H1 (cell line): ENCODE data around the gene FGD5. TPM values are rescaled to one million over a fixed set of nuclear protein-coding genes. Genes with fewer than 3 reads are reported as not detected.

Source experiments
- CTCF ChIA-PET: fragments of 300-600 bp; sonication (Branson Sonifier 250); formaldehyde crosslinking; loops from one replicate; lab custom pipeline; 2021; ENCODE audit not compliant: partially characterized antibody; lab: Charles Lee
- POLR2A ChIA-PET: fragments of 300-600 bp; sonication (Branson Sonifier 250); formaldehyde crosslinking; loops from one replicate; lab custom pipeline; 2021; ENCODE audit warnings: inconsistent platforms; ENCODE audit not compliant: partially characterized antibody; lab: Charles Lee
- DNase-seq, 2 experiments: peaks; one replicate each; pipeline versions ENCODE4 v3.0.0 to v3.0.0-alpha.2; 2010 to 2022; ENCODE audit warnings: low spot score in 2 of 2, low read depth in 1 of 2, mixed read lengths in 1 of 2
- FAIRE-seq: peaks from 2 replicates; lab custom pipeline; 2011; peaks lifted over from hg19 to GRCh38; lab: Jason Lieb, UNC
- H2AFZ ChIP-seq: 2 replicates; pipeline ENCODE4 v1.8.1; 2012; ENCODE audit warnings: low read length, inconsistent platforms
- H2AK5ac ChIP-seq: 2 replicates; pipeline ENCODE4 v1.6.1; 2013; ENCODE audit warnings: low read depth, low read length
- H2BK120ac ChIP-seq: replicated peaks from 2 replicates; pipeline ENCODE3; 2013; ENCODE audit warnings: low read depth, low read length, inconsistent platforms
- H2BK12ac ChIP-seq: 2 replicates; pipeline ENCODE4 v1.6.1; 2013; ENCODE audit warnings: low read depth, low read length
- H2BK15ac ChIP-seq: 2 replicates; pipeline ENCODE4 v1.6.1; 2013; ENCODE audit warnings: low read length
- H2BK20ac ChIP-seq: 2 replicates; pipeline ENCODE4 v1.6.1; 2013; ENCODE audit warnings: low read length
- H2BK5ac ChIP-seq: 2 replicates; pipeline ENCODE4 v1.6.1; 2013; ENCODE audit warnings: low read depth, low read length
- H3K14ac ChIP-seq: 2 replicates; pipeline ENCODE4 v1.6.1; 2013; ENCODE audit warnings: inconsistent platforms; ENCODE audit not compliant: insufficient read length
- H3K18ac ChIP-seq: 2 replicates; pipeline ENCODE4 v1.6.1; 2013; ENCODE audit warnings: low read length; ENCODE audit errors: extremely low read depth
- H3K23ac ChIP-seq: 2 replicates; pipeline ENCODE4 v1.6.1; 2013; ENCODE audit warnings: inconsistent platforms; ENCODE audit not compliant: insufficient read length
- H3K23me2 ChIP-seq: 2 replicates; pipeline ENCODE4 v1.6.1; 2013; ENCODE audit warnings: low read depth, low read length
- H3K27ac ChIP-seq: 2 replicates; pipeline ENCODE4 v1.6.1; 2011; ENCODE audit warnings: low read depth, low read length, inconsistent platforms
- H3K27me3 ChIP-seq, 4 experiments: replicated peaks in 1 of 4; 1 replicate in 1 of 4; 2 replicates in 3 of 4; pipeline versions ENCODE4 v1.6.1 to v1.8.1; 2011 to 2013; ENCODE audit warnings: low read length in 3 of 4, mild to moderate bottlenecking in 3 of 4, inconsistent platforms in 2 of 4, mixed read lengths in 2 of 4, moderate library complexity in 1 of 4; ENCODE audit not compliant: control insufficient read depth in 3 of 4, insufficient read depth in 3 of 4; ENCODE audit errors: extremely low read depth in 1 of 4
- H3K36me3 ChIP-seq, 4 experiments: 2 replicates each; pipeline versions ENCODE4 v1.6.1 to v1.8.1; 2011 to 2013; ENCODE audit warnings: mild to moderate bottlenecking in 4 of 4, low read length in 3 of 4, moderate library complexity in 2 of 4, control low read depth in 1 of 4, inconsistent platforms in 1 of 4; ENCODE audit not compliant: insufficient read depth in 4 of 4, control insufficient read depth in 2 of 4
- H3K4ac ChIP-seq: replicated peaks from 2 replicates; pipeline ENCODE3; 2013; ENCODE audit warnings: low read length, low read depth, mixed read lengths, inconsistent platforms; ENCODE audit not compliant: insufficient read length
- H3K4me1 ChIP-seq, 4 experiments: replicated peaks in 1 of 4; 1 replicate in 1 of 4; 2 replicates in 3 of 4; pipeline versions ENCODE4 v1.6.1 to v1.8.1; 2011 to 2013; ENCODE audit warnings: low read length in 3 of 4, inconsistent platforms in 2 of 4, mixed read lengths in 1 of 4; ENCODE audit not compliant: insufficient read depth in 4 of 4, control insufficient read depth in 3 of 4
- H3K4me2 ChIP-seq, 2 experiments: 2 replicates each; pipeline versions ENCODE4 v1.6.1 to v1.8.1; 2011 to 2013; ENCODE audit warnings: low read depth in 2 of 2, low read length in 2 of 2, control low read depth in 1 of 2, inconsistent platforms in 1 of 2, mild to moderate bottlenecking in 1 of 2; ENCODE audit not compliant: insufficient read depth in 1 of 2
- H3K4me3 ChIP-seq, 4 experiments: fragments of 200-600, 300-600 bp in 1 of 4; sonication (generic), shearing (Covaris generic), sonication (Bioruptor Twin) in 1 of 4; 2 replicates each; pipeline versions ENCODE4 v1.5.1 to v1.8.1; 2011 to 2016; ENCODE audit warnings: low read length in 4 of 4, low read depth in 3 of 4, control low read depth in 2 of 4, inconsistent platforms in 2 of 4, mild to moderate bottlenecking in 2 of 4, mixed read lengths in 1 of 4, moderate library complexity in 1 of 4; ENCODE audit not compliant: insufficient read depth in 2 of 4; ENCODE audit errors: extremely low read depth in 1 of 4
- H3K56ac ChIP-seq: replicated peaks from 2 replicates; pipeline ENCODE3; 2013; ENCODE audit warnings: low read depth, mild to moderate bottlenecking, mixed read lengths, low read length, inconsistent platforms; ENCODE audit not compliant: insufficient read length
- H3K79me1 ChIP-seq: 2 replicates; pipeline ENCODE4 v1.6.1; 2013; ENCODE audit warnings: low read depth, low read length, control low read depth
- H3K79me2 ChIP-seq, 2 experiments: 2 replicates each; pipeline versions ENCODE4 v1.6.1 to v1.8.1; 2012 to 2013; ENCODE audit warnings: low read length in 2 of 2, mild to moderate bottlenecking in 2 of 2, inconsistent platforms in 1 of 2; ENCODE audit not compliant: insufficient read depth in 2 of 2, control insufficient read depth in 1 of 2
- H3K9ac ChIP-seq, 4 experiments: replicated peaks in 1 of 4; 1 replicate in 1 of 4; 2 replicates in 3 of 4; pipeline versions ENCODE4 v1.6.1 to v1.8.1; 2011 to 2013; ENCODE audit warnings: low read depth in 3 of 4, low read length in 3 of 4, control low read depth in 2 of 4, mild to moderate bottlenecking in 2 of 4, moderate library complexity in 2 of 4, inconsistent platforms in 1 of 4; ENCODE audit errors: extremely low read depth in 1 of 4
- H3K9me3 ChIP-seq, 2 experiments: 2 replicates each; pipeline versions ENCODE4 v1.6.1 to v1.8.1; 2012 to 2013; ENCODE audit warnings: mild to moderate bottlenecking in 2 of 2, moderate library complexity in 2 of 2, control low read depth in 1 of 2, inconsistent platforms in 1 of 2, low read depth in 1 of 2, low read length in 1 of 2, mixed read lengths in 1 of 2; ENCODE audit not compliant: insufficient read depth in 2 of 2
- H4K20me1 ChIP-seq, 2 experiments: replicated peaks in 1 of 2; 2 replicates each; pipeline versions ENCODE3 to v1.8.1; 2011 to 2013; ENCODE audit warnings: inconsistent platforms in 2 of 2, low read length in 2 of 2, mild to moderate bottlenecking in 1 of 2; ENCODE audit not compliant: insufficient read depth in 2 of 2, control insufficient read depth in 1 of 2
- H4K5ac ChIP-seq: 2 replicates; pipeline ENCODE4 v1.6.1; 2013; ENCODE audit warnings: low read length, low read depth, mixed read lengths, inconsistent platforms; ENCODE audit not compliant: insufficient read length
- H4K8ac ChIP-seq: 2 replicates; pipeline ENCODE4 v1.8.0; 2013; ENCODE audit warnings: mild to moderate bottlenecking, moderate library complexity, low read length, inconsistent platforms; ENCODE audit not compliant: insufficient read depth; ENCODE audit errors: extremely low read depth
- H4K91ac ChIP-seq: replicated peaks from 2 replicates; pipeline ENCODE3; 2013; ENCODE audit warnings: low read length, mixed read lengths, inconsistent platforms; ENCODE audit not compliant: insufficient read length
- CTCF ChIP-seq, 3 experiments: IDR thresholded peaks; 1 replicate in 2 of 3; 2 replicates in 1 of 3; pipeline versions ENCODE4 v1.5.1 to v1.6.1; 2011; ENCODE audit warnings: low read length in 3 of 3, mild to moderate bottlenecking in 3 of 3, inconsistent platforms in 2 of 3, low read depth in 1 of 3, moderate library complexity in 1 of 3; ENCODE audit not compliant: insufficient read depth in 1 of 3; ENCODE audit errors: control extremely low read depth in 1 of 3
- EP300 ChIP-seq, 2 experiments: IDR thresholded peaks; 1 replicate in 1 of 2; 2 replicates in 1 of 2; pipeline ENCODE4 v1.6.1; 2011 to 2012; ENCODE audit warnings: low read depth in 2 of 2, low read length in 2 of 2, mild to moderate bottlenecking in 2 of 2, borderline replicate concordance in 1 of 2, inconsistent platforms in 1 of 2, moderate library complexity in 1 of 2
- EZH2 ChIP-seq: fragments of 200-600 bp; sonication (generic); IDR thresholded peaks from 2 replicates; pipeline ENCODE4 v1.7.1; 2012; ENCODE audit warnings: low read depth, mild to moderate bottlenecking, moderate library complexity, low read length, inconsistent platforms; ENCODE audit not compliant: severe bottlenecking
- HDAC2 ChIP-seq, 2 experiments: fragments of 300-600 bp in 1 of 2; sonication (generic) in 1 of 2; IDR thresholded peaks; 2 replicates each; pipeline ENCODE4 v1.6.1; 2011 to 2012; ENCODE audit warnings: low read depth in 2 of 2, low read length in 2 of 2, mild to moderate bottlenecking in 2 of 2, moderate library complexity in 2 of 2, borderline replicate concordance in 1 of 2, inconsistent platforms in 1 of 2
- HDAC6 ChIP-seq: IDR thresholded peaks from one replicate; pipeline ENCODE4 v1.7.1; 2012; ENCODE audit warnings: low read depth, mild to moderate bottlenecking, inconsistent platforms, low read length, moderate library complexity
- SIN3A ChIP-seq, 2 experiments: IDR thresholded peaks in 1 of 2; conservative IDR thresholded peaks in 1 of 2; 2 replicates each; pipeline ENCODE4 v1.6.1; 2011 to 2012; ENCODE audit warnings: low read length in 2 of 2, improper control_type of control experiment in 1 of 2, low read depth in 1 of 2, mild to moderate bottlenecking in 1 of 2
- SP1 ChIP-seq: IDR thresholded peaks from 2 replicates; pipeline ENCODE4 v1.6.1; 2011; ENCODE audit warnings: low read depth, low read length
- SP2 ChIP-seq: IDR thresholded peaks from 2 replicates; pipeline ENCODE4 v1.6.1; 2012; ENCODE audit warnings: mild to moderate bottlenecking, low read length, inconsistent platforms
- WGBS, 2 experiments: shearing (Covaris generic) in 1 of 2; methylation state at CpG; one replicate each; pipeline versions ENCODE4 v1.1.6 to v1.1.7; 2013 to 2015; ENCODE audit warnings: low lambda C conversion rate in 2 of 2, mixed read lengths in 2 of 2, inconsistent platforms in 1 of 2, low coverage in 1 of 2, missing lambda C conversion rate in 1 of 2; ENCODE audit not compliant: insufficient replicate concordance in 2 of 2, insufficient coverage in 1 of 2, insufficient read length in 1 of 2; ENCODE audit errors: extremely low coverage in 1 of 2, missing lambda C conversion rate in 1 of 2; 5-methylcytosine and 5-hydroxymethylcytosine counted together
- polyA plus RNA-seq, 7 experiments: library from polyadenylated mRNA; depleted of rRNA in 3 of 7; stranded (reverse) in 5 of 7; unstranded in 2 of 7; fragments of >200 nt in 5 of 7; fragments of 200-250 nt in 2 of 7; gene quantifications; 1 replicate in 5 of 7; 2 replicates in 1 of 7; 4 replicates in 1 of 7; pipeline versions ENCODE4 v1.2.1 to v1.2.3, GENCODE V29; 2011 to 2013; ENCODE audit warnings: missing spikeins in 2 of 7, mixed read lengths in 2 of 7
- total RNA-seq: library from RNA; stranded (reverse); fragmentation: NEBNext Ultra II Directional; extraction: Animal tissue kit (Norgen Biotek cat#: 25700); gene quantifications from 2 replicates; pipeline ENCODE4 v1.2.1, GENCODE V29; 2021

The FGD5 gene
- total and polyA plus RNA-seq, 2 of the 8 experiments (the other 6 are each of a cell fraction or from before 2014, with no cell fraction given), result 4.7 to 14.3 TPM

GRCh38 chr3:14967285-14967684 is 148.5 kb downstream of the FGD5 start:
- H3K23ac ChIP-seq, result no peak overlapping the region
- H3K14ac ChIP-seq, result no peak overlapping the region
- peaks cover 0 to 16% (median 4%) of the 10 kb centered on the region in 4 experiments; a peak in 3 of 8 replicates for H3K36me3 ChIP-seq
- H3K56ac ChIP-seq, result no peak overlapping the region
- TF ChIP-seq SP1 (no peak), EP300 (IDR thresholded peaks at IDR 0.05; ENCODE audit: borderline replicate concordance in 1 of 2, low read depth in 2 of 2, low read length in 2 of 2) (no peak), SP2 (no peak), SIN3A (conservative IDR thresholded peaks at IDR 0.05 in 1 of 2, IDR thresholded peaks at IDR 0.05 in 1 of 2; ENCODE audit: low read depth in 1 of 2, low read length in 2 of 2) (no peak), EZH2 (no peak), HDAC6 (no peak), CTCF (IDR thresholded peaks at IDR 0.05; ENCODE audit: control extremely low read depth in 1 of 3, insufficient read depth in 1 of 3, low read depth in 1 of 3, low read length in 3 of 3) (no peak), HDAC2 (IDR thresholded peaks at IDR 0.05; ENCODE audit: borderline replicate concordance in 1 of 2, low read depth in 2 of 2, low read length in 2 of 2) (no peak)
- 85% methylated on average over 1 of the region's 1 CpG; no CpG with 5 or more reads in 1 of the 2 experiments for WGBS, 2 experiments
- H3K79me2 ChIP-seq, result peaks cover 0 to 64% of the 10 kb centered on the region in 2 experiments; a peak in 2 of 4 replicates
- H4K8ac ChIP-seq, result no peak overlapping the region
- H3K27me3 ChIP-seq, result no peaks in the 10 kb centered on the region
- POLR2A ChIA-PET, result interaction anchor here (1.0 kb wide), 1 partner anchor 18 kb away, joined by 3 read pairs; no protein-coding TSS in a partner anchor
- H2BK20ac ChIP-seq, result no peak overlapping the region
- no peak overlapping the region for H2AK5ac ChIP-seq
- no peak overlapping the region for H2BK15ac ChIP-seq
- no peak overlapping the region for H2BK12ac ChIP-seq
- H3K4me3 ChIP-seq, result no peak overlapping the region
- DNase-seq (no peak), FAIRE-seq (no peak)
- H3K9ac ChIP-seq, result no peak overlapping the region
- H3K18ac ChIP-seq, result no peak overlapping the region
- no peak overlapping the region for H3K4me2 ChIP-seq
- peaks cover 4 to 6% of the 10 kb centered on the region in 2 experiments for H4K20me1 ChIP-seq
- H3K4me1 ChIP-seq, result no peaks in the 10 kb centered on the region
- H3K4ac ChIP-seq, result no peak overlapping the region
- H3K27ac ChIP-seq, result no peak overlapping the region
- no peak overlapping the region for H2BK5ac ChIP-seq
- H4K91ac ChIP-seq, result no peak overlapping the region
- no peak overlapping the region for H2AFZ ChIP-seq
- no peaks in the 10 kb centered on the region for H3K23me2 ChIP-seq
- CTCF ChIA-PET, result interaction anchor here (1.0 kb wide), 1 partner anchor 10 kb away, joined by 3 read pairs; no protein-coding TSS in a partner anchor
- H3K79me1 ChIP-seq, result no peaks in the 10 kb centered on the region; the same call in 1 of the 2 replicates
- H2BK120ac ChIP-seq, result no peak overlapping the region
- H4K5ac ChIP-seq, result no peak overlapping the region
- no peaks in the 10 kb centered on the region for H3K9me3 ChIP-seq
